HG02870 (cell line): ENCODE results near the gene KCNC4.
A peak's percentile ranks its signal among the peaks of the same experiment; 100 is the strongest.

Experiments
- ATAC-seq: cut with Tn5 transposase; IDR thresholded peaks from one replicate; pipeline ENCODE4 v1.9.1; 2021; ENCODE audit warnings: mild to moderate bottlenecking, moderate library complexity; ENCODE audit not compliant: unreplicated experiment

KCNC4 gene

DNA sequence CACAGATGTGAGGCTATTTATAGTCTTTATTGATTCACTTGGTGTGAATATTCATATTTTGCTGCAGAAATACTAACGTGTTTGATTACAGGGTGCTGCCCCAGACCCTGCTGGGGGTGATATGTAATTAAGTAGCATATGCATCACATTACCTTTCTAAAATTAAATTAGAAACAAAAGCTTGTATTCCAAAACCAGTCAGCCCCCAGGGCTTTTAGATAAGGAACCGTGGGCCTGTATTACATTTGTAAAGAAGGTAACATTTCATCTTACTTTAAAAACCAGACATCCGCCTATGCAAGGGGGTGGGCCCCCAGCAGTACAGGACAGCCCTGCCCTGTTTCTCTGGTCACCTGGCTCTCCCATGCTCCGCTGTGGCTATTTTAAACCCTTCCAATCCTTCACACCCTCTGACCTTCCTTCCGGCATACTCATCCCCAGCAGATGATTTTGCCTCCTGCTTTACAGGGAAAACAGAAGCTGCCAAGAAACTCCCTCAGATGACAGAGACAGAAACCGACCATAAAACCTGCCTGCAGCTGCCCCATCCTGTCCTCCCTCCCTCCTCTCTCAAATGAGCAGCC is 22.0 kb upstream of the KCNC4 start:
- ATAC-seq, result no peak

DNA sequence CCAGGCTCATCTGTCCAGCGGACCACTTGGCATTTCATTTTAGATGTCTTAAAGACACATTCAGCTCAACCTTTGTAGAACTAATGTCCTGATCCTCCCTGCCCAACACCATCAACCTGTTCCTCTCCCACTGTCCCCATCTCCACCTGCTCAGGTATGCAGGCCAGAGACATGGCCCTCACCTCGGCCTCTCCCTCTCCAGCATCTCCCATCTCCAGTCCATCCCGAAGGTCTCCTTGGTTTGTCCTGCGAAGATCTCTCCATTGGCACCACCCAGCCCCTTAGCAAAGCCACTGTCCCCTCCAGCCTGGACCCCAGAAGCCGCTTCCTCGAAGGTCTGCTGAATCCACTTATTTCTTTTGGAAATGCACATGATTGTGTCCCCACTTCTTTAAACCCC is 20.9 kb upstream of the KCNC4 start:
- no peak for ATAC-seq

- ATAC-seq, result no peak
Measured at GRCh38 chr1:110190282-110190929, 19.7 kb upstream of the KCNC4 start.

DNA sequence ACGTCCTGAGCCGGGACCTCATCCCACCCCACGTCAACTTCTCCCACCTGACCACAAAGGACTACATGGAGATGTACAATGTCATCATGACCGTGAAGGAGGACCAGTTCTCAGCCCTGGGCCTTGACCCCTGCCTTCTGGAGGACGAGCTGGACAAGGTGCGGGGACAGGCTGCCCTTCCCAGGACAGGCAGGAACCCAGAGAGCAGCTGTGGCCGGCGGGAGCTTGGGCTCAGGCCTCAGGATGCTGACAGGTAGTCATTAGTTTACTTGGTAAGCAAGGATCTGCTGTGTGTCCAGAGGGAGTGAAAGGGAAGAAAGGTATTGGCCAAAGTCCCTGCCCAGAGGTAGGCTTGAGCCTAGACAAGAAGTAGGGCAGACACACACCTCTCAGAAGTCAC is 17.6 kb upstream of the KCNC4 start:
- ATAC-seq, result no peak

GRCh38 chr1:110195196-110195595 is 14.9 kb upstream of the KCNC4 start:
- ATAC-seq, result no peak

DNA sequence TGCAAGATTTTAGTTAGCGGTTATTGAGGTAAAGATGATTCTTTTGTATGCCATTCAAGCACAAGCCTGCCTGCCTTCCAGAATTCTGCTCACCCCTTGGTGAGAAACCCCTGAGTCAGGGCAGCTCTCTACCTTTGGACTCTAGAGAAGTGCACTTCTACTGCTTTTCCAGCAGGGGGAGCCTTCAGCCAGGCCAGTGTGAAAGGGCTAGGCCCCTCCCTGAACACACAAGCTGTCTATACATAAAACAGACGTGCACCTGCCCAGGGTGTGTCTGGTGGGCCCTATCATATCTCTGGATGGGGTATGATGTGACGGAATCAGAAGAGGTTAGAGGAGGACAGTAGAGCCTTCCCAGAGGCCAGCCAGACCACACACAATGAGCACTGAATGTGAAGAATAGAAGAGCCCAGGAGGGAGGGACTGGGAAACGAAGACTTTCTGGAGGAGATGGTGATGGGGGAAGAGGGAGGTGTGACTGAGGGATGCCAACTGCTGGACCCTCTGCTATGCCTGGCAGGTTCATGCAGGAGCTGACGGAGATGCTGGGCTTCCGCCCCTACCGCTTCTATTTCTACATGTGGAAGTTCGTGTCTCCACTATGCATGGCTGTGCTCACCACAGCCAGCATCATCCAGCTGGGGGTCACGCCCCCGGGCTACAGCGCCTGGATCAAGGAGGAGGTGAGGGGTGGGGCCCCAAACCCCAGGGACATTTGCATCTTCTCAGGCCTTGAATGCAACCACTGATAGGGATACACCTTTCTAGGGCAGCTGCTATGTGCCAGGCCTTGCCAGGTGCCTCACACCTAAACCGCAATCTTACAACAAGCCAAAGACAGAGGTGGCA is 13.0 kb upstream of the KCNC4 start:
- no peak for ATAC-seq

DNA sequence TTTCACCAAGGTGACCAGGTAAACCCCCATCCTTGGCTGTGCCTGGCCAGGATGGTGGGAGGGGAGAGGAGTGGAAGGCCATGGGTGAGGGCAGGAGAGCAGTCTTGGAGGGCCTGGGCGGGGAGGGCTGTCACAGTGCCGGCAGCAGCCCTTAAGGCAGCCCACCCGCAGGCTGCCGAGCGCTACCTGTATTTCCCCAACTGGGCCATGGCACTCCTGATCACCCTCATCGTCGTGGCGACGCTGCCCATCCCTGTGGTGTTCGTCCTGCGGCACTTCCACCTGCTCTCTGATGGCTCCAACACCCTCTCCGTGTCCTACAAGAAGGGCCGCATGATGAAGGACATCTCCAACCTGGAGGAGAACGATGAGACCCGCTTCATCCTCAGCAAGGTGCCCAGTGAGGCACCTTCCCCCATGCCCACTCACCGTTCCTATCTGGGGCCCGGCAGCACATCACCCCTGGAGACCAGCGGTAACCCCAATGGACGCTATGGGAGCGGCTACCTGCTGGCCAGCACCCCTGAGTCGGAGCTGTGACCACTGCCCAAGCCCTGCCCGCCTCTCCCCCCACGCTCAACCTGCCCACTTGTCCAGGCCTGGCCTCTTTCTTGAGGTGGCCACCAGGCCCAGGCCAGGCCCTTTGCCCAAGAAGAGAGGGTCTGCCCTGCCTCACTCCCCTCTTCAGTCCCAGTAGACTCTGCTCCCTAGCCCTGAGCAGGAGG is 12.0 kb upstream of the KCNC4 start:
- no peak for ATAC-seq

DNA sequence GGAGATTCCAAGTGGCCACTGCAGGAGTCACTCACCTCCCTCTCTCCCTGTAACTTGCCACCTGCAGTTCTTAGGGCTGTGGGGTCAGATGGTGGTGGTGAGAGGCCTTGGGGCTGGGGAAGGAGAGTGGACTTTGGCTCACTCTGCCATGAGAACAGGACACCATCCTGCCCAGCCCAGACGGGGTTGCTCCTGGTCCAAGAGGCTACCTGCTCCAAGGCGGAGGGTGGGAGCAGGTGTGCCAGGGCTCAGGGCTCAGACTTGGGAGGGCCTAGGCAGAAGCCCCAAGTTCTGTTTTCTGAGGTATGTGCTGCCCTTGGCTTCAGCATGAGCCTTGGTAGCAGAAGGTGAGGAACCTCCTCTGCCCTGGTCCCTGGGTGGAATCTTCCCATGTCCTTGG is 11.4 kb upstream of the KCNC4 start:
- no peak for ATAC-seq

GRCh38 chr1:110200190-110200589 is 9.9 kb upstream of the KCNC4 start:
- ATAC-seq, result no peak

DNA sequence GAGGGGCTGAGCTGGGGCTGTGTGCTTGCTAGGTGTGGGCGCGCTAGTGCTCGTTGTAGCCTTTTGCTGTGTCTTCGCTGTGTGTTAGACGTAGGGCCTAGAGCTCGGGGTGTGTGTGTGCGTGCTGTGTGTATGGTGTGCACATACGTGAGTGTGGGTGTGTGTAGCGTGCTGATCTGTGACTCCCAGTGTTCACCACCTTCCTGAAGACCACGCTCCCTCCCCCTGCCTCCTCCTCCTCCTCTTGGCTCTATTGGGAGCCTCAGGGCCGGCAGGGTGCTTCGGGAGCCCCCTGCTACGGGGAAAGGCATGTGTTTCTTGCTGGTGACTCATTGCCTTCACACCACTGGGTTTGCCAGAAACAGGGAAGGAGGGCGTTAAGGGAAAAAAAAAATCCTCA is 9.4 kb upstream of the KCNC4 start:
- no peak for ATAC-seq

DNA sequence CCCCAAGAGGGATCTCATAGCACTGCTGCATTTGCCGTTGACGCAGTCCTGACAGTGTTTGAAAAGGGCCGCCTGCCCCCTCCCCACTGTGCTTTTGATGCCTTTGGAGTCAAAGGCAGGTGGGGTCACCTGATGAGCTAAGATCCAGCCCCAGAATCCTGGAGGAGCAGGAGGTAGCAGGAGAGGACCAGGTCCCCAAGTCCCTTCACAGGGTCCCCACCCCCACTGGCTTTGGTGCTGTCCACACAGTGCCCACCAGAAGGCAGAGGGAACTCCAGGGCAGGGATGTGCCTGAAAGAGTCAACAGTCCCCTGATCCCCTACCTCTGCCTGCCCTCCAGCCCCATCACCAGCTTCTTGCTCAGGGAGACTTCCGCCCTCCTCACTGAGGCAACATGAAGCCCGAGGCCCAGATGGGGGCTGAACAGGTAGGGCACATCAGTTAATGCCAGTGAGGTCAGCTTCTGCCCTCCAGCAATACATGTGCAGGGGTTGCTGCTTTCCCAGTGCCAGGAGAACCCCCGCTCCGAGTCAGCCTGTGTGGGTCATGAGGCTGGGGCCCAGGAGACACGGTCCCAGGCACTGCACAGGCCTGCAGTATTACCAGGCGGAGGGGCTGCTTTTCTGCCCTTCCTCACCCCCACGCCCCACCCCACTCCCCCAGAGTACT is 8.8 kb upstream of the KCNC4 start:
- no peak for ATAC-seq

DNA sequence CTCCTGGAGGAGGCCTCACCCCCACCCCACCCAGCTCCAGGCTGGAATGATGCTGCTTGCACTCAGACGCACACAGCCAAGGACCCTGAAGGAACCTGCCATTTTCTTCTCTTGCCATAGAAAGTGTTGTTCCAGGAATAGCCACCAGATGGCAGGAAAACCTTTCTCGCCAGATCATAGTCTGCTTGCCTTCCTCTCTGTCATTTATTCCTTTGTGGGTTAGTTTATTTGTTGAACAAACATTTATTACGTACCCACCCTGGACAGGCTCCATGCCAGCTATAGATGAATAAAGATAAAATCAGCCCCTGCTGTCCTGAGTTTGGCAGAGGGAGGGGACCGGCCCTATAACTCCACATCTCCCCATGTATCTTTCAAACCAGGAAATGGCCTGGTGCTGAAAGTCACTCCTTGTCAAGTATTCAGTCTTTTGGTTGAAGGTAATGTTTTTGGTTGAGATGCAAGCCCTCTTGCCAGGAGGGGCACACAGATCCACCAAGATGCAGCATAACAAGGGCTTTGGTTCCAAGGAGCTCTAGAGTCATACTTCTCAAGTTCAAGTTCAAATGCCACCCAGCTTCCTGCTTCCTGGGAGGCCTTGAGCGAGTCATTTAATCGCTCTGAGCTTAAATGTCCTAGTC is 7.0 kb upstream of the KCNC4 start:
- no peak for ATAC-seq

DNA sequence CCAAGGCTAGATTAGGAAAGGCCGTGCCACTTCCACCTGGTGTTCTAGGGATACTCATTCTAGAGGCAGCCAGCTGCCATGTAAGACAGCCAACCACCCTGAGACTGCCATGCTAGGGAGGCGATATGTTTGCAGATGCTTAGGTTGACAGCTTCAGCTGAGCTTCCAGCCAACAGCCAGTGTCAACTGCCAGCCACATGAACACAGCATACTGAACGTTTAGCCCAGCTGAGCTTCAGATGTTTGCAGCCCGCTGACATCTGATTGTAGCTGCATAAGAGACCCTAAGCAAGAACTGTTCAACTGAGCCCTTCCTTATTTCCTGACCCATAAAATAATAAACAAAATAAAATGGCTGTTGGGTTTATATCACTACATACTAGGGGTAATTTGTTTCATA is 5.0 kb upstream of the KCNC4 start:
- ATAC-seq, result no peak

DNA sequence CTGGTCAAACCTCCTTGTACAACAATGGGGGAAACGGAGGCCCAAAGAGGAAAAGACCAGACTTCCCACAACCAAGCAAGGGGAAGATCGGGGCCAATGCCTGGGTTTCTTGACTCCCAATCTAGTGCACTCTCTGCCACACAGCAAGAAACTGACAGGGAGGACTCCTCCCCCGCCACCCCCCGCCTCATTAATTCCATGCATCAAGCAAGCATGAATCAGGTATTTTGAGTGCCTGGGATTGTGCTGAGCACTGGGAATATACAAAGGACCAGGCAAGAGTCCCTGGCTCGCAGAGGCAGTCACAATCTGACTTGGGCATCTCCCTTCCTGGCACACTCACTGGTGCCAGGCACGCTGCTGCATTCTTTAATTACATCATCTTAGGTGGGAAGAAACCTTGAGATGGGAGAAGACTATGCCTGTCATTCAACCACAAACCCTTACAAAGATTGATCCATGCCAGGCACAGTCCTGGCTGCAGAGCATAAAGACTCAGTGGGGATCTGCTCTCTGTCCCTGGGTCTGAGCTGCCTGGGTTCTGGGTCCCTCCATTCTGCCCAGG is 4.4 kb upstream of the KCNC4 start:
- no peak for ATAC-seq

- no peak for ATAC-seq
Measured at GRCh38 chr1:110206261-110206920, 3.7 kb upstream of the KCNC4 start.

DNA sequence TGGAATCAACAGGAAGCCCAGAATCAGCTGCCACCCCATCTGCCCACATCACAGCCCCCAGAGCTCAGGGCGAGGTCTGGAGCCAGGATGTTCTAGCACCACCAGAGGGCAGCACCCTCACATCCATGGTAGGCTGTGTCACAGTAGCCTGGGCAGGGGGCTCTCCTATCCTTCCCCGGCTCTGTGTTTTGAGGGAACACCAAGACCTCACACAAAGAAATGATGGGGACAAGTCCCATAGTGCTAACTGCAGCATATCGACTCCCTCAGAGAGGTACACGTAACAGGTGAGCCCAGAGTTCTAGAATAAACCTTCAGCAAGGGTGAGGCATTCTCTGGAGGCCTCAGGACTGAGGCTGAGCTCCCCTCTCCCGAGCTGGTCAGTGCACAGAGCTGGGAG is 2.3 kb upstream of the KCNC4 start:
- ATAC-seq, result no peak

GRCh38 chr1:110208916-110209645 is 1.0 kb upstream of the KCNC4 start:
- ATAC-seq, result no peak

DNA sequence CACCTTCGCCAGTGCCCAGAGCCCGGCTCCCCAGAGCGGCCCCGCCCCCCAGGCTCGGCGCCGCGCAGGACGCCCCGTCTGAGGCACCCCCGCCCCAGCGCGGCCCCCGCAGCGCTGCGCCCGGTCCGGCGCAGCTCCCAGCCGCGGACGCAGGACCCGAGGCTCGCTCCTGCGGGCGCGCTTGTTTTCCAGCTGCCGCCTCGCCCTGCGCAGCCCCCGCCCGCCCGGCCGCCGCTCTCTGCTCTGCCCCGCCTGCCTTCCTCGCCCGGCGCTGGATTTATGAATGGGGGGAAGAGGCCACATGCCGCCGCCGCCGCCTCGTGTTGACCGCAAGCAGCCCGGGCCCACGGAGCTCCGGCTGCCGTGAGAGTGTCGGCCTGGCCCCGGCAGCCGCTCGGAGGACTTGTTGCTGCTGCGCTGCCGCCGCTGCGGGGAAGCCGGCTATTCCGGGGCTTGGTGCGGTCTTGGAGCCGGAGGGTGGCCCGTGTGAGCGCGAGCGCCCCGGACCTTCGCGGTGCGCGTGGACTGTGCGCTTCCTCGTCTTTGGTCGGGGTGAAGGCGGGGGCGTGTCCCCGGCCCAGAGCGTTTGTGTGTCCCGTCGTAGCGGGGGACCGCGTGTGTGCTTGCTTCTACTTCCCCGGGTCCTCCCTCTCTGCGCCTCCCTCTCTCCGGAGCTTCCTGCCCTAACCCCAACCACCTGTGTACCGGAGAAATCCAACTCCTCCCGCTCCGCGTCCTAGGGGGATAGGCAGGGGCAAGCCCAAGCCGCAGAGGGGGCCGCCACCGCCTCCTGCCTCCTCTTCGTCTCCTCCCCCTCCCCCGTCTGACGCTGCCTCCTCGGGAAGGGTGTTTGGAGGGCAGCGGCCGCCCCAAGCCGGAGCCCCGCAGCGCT is 736 bp downstream of the KCNC4 start:
- ATAC-seq, result peak; percentile 15
